CD14-positive monocyte (primary cell): ENCODE data around the gene PRPF19. TPM values are rescaled to one million over a fixed set of nuclear protein-coding genes. Genes with fewer than 3 reads are reported as not detected.

ENCODE experiments used
- DNase-seq, 3 donors: peaks; one replicate each; pipeline ENCODE4 v3.0.0-alpha.2; 2011 to 2022
- H2AFZ ChIP-seq: 2 replicates; pipeline ENCODE4 v1.6.0; 2012; ENCODE audit warnings: mild to moderate bottlenecking, low read depth, low read length, inconsistent platforms; ENCODE audit not compliant: insufficient read depth, poor library complexity, severe bottlenecking
- H3K27ac ChIP-seq, 2 donors: 1 replicate in 1 of 2; 2 replicates in 1 of 2; pipeline ENCODE4 v1.5.1; 2012 to 2013; ENCODE audit warnings: low read length in 2 of 2, control low read depth in 1 of 2, inconsistent platforms in 1 of 2, low read depth in 1 of 2, mild to moderate bottlenecking in 1 of 2
- H3K27me3 ChIP-seq, 2 donors: one replicate each; pipeline versions ENCODE4 v1.6.0 to v1.6.1; 2011 to 2013; ENCODE audit warnings: low read length in 2 of 2; ENCODE audit not compliant: control insufficient read depth in 2 of 2, insufficient read depth in 2 of 2
- H3K36me3 ChIP-seq, 2 donors: replicated peaks in 1 of 2; 1 replicate in 1 of 2; 2 replicates in 1 of 2; pipeline versions ENCODE4 v1.5.1 to v1.6.1; 2012 to 2013; ENCODE audit warnings: low read length in 2 of 2, control low read depth in 1 of 2, inconsistent platforms in 1 of 2, mild to moderate bottlenecking in 1 of 2; ENCODE audit not compliant: insufficient read depth in 2 of 2, control insufficient read depth in 1 of 2
- H3K4me1 ChIP-seq, 2 donors: 1 replicate in 1 of 2; 2 replicates in 1 of 2; pipeline versions ENCODE4 v1.5.1 to v1.6.1; 2012 to 2013; ENCODE audit warnings: low read length in 2 of 2, control low read depth in 1 of 2, inconsistent platforms in 1 of 2, mild to moderate bottlenecking in 1 of 2, moderate library complexity in 1 of 2; ENCODE audit not compliant: insufficient read depth in 2 of 2, control insufficient read depth in 1 of 2
- H3K4me2 ChIP-seq: replicated peaks from 2 replicates; pipeline ENCODE3; 2012; ENCODE audit warnings: low read length, moderate library complexity, mild to moderate bottlenecking; ENCODE audit not compliant: poor library complexity, severe bottlenecking; ENCODE audit errors: extremely low read depth
- H3K4me3 ChIP-seq, 3 experiments: fragments of 200-600 bp in 1 of 3; sonication (generic) in 1 of 3; replicated peaks in 1 of 3; 1 replicate in 2 of 3; 2 replicates in 1 of 3; pipeline ENCODE4 v1.5.1; 2011 to 2013; ENCODE audit warnings: low read length in 3 of 3, mild to moderate bottlenecking in 3 of 3, control low read depth in 2 of 3, low read depth in 2 of 3, inconsistent platforms in 1 of 3, moderate library complexity in 1 of 3
- H3K79me2 ChIP-seq: 2 replicates; pipeline ENCODE4 v1.6.0; 2012; ENCODE audit warnings: mild to moderate bottlenecking, control low read depth, inconsistent platforms, low read length, moderate library complexity; ENCODE audit not compliant: insufficient read depth
- H3K9ac ChIP-seq: 2 replicates; pipeline ENCODE4 v1.6.0; 2017; ENCODE audit warnings: low read length, mild to moderate bottlenecking; ENCODE audit not compliant: insufficient read depth, poor library complexity, severe bottlenecking
- H3K9me3 ChIP-seq, 2 donors: replicated peaks in 1 of 2; 1 replicate in 1 of 2; 2 replicates in 1 of 2; pipeline versions ENCODE4 v1.5.1 to v1.6.1; 2012 to 2013; ENCODE audit warnings: low read length in 2 of 2, control low read depth in 1 of 2; ENCODE audit not compliant: control insufficient read depth in 1 of 2, insufficient read depth in 1 of 2
- H4K20me1 ChIP-seq: 2 replicates; pipeline ENCODE4 v1.6.0; 2012; ENCODE audit warnings: mild to moderate bottlenecking, low read length, control low read depth, moderate library complexity; ENCODE audit not compliant: insufficient read depth
- H3K27ac Mint-ChIP-seq, 7 donors: one replicate each; pipeline ENCODE4 v1.8.0; 2020; ENCODE audit warnings: mild to moderate bottlenecking in 7 of 7, mixed read lengths in 7 of 7, moderate library complexity in 6 of 7, inconsistent platforms in 2 of 7
- H3K27me3 Mint-ChIP-seq, 3 donors: one replicate each; pipeline ENCODE4 v1.8.0; 2021 to 2022; ENCODE audit warnings: low read depth in 3 of 3, mild to moderate bottlenecking in 3 of 3, mixed read lengths in 3 of 3, moderate library complexity in 3 of 3, inconsistent platforms in 1 of 3
- H3K36me3 Mint-ChIP-seq, 2 donors: one replicate each; pipeline ENCODE4 v1.8.0; 2020; ENCODE audit warnings: mixed read lengths in 2 of 2, inconsistent platforms in 1 of 2, mild to moderate bottlenecking in 1 of 2
- H3K4me1 Mint-ChIP-seq: one replicate; pipeline ENCODE4 v1.8.0; 2020; ENCODE audit warnings: mild to moderate bottlenecking, mixed read lengths
- H3K4me3 Mint-ChIP-seq, 2 donors: one replicate each; pipeline ENCODE4 v1.8.0; 2020; ENCODE audit warnings: mild to moderate bottlenecking in 2 of 2, mixed read lengths in 2 of 2, moderate library complexity in 1 of 2
- H3K9me3 Mint-ChIP-seq, 7 donors: one replicate each; pipeline ENCODE4 v1.8.0; 2020 to 2022; ENCODE audit warnings: mixed read lengths in 7 of 7, mild to moderate bottlenecking in 6 of 7, moderate library complexity in 6 of 7, inconsistent platforms in 2 of 7
- WGBS: methylation state at CpG from one replicate; pipeline ENCODE4 v1.1.5; 2013; ENCODE audit warnings: missing lambda C conversion rate; ENCODE audit not compliant: insufficient coverage; 5-methylcytosine and 5-hydroxymethylcytosine counted together
- intact Hi-C, 2 donors: fragments of 100-400 bp; cut with micrococcal nuclease; formaldehyde crosslinking; loops; one replicate each; pipeline versions ENCODE4 v1.15.0 to v1.15.1; 2023
- polyA plus RNA-seq, 3 donors: library from polyadenylated mRNA; depleted of rRNA in 1 of 3; unstranded in 2 of 3; stranded (reverse) in 1 of 3; fragments of 300-500 nt in 2 of 3; fragments of >200 nt in 1 of 3; fragmentation: Illumina TruSeq in 2 of 3; gene quantifications; 1 replicate in 2 of 3; 2 replicates in 1 of 3; pipeline ENCODE4 v1.2.3, GENCODE V29; 2012 to 2021
- TF ChIP-seq, protein P1 (sequence below): fragments of 200-600 bp; IDR thresholded peaks from one replicate; pipeline ENCODE4 v1.8.0; 2022; ENCODE audit warnings: antibody characterized with exemption, mild to moderate bottlenecking

Gene PRPF19
- polyA plus RNA-seq, 3 donors, result 7.8 to 33.2 (median 12.2) TPM

- Histone ChIP-seq H2AFZ (no peak overlapping the region), H3K36me3 (peaks cover 5 to 9% of the 10 kb centered on the region in 2 donors), H3K79me2 (no peaks in the 10 kb centered on the region), H3K27ac (no peak overlapping the region), H3K27me3 (peaks cover 0 to 16% of the 10 kb centered on the region in 2 donors), H3K9ac (no peak overlapping the region), H3K4me2 (no peak overlapping the region), H3K4me3 (no peak overlapping the region), H3K4me1 (no peaks in the 10 kb centered on the region), H3K9me3 (no peaks in the 10 kb centered on the region), H4K20me1 (peaks cover 30% of the 10 kb centered on the region)
- Mint-ChIP-seq H3K4me1 (peaks cover 5% of the 10 kb centered on the region), H3K4me3 (peak overlapping the region in 1 of 2 donors; percentile 28), H3K27ac (no peak overlapping the region), H3K36me3 (peaks cover 4 to 8% of the 10 kb centered on the region in 2 donors), H3K9me3 (peaks cover 0 to 2% (median 0%) of the 10 kb centered on the region in 7 donors), H3K27me3 (peaks cover 28 to 38% (median 37%) of the 10 kb centered on the region in 3 donors)
- 86% methylated on average over 7 of the region's 9 CpGs for WGBS
- no peak for DNase-seq
- intact Hi-C loops, result no loop called here
- TF ChIP-seq, protein P1, sequence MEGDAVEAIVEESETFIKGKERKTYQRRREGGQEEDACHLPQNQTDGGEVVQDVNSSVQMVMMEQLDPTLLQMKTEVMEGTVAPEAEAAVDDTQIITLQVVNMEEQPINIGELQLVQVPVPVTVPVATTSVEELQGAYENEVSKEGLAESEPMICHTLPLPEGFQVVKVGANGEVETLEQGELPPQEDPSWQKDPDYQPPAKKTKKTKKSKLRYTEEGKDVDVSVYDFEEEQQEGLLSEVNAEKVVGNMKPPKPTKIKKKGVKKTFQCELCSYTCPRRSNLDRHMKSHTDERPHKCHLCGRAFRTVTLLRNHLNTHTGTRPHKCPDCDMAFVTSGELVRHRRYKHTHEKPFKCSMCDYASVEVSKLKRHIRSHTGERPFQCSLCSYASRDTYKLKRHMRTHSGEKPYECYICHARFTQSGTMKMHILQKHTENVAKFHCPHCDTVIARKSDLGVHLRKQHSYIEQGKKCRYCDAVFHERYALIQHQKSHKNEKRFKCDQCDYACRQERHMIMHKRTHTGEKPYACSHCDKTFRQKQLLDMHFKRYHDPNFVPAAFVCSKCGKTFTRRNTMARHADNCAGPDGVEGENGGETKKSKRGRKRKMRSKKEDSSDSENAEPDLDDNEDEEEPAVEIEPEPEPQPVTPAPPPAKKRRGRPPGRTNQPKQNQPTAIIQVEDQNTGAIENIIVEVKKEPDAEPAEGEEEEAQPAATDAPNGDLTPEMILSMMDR, result no peak
Measured at GRCh38 chr11:60931917-60932316, 25.5 kb upstream of the PRPF19 start.

DNA sequence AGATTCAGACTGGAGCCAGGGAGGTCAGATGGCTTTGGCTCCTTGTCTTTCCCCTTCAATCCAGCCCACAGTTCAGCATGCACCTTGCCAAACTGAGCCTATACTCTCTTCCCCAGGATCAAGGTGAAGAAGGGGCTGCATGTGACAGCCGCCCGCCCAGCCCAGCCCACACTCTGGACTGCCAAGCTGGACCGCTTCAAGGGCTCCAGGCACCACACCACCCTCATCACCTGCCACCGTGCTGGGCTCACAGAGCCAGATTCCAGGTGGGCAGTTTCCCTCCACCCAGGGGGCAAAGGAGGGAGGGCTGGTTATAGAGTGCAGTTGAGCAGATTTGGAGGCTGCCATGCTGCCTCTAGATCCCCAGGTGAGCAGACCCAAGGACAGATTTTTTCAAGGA is 24.0 kb upstream of the PRPF19 start:
- Histone ChIP-seq H3K9ac (no peak overlapping the region), H3K36me3 (no peaks in the 10 kb centered on the region), H3K4me1 (peaks cover under 1% of the 10 kb centered on the region in 2 donors), H3K79me2 (no peaks in the 10 kb centered on the region), H4K20me1 (peaks cover 15% of the 10 kb centered on the region), H2AFZ (no peak overlapping the region), H3K27me3 (peaks cover 10 to 32% of the 10 kb centered on the region in 2 donors), H3K4me2 (no peak overlapping the region), H3K4me3 (no peak overlapping the region), H3K9me3 (peaks cover 0 to 3% of the 10 kb centered on the region in 2 donors), H3K27ac (no peak overlapping the region)
- peaks cover 2% of the 10 kb centered on the region for H3K4me1 Mint-ChIP-seq
- no peak overlapping the region for H3K27ac Mint-ChIP-seq
- no peaks in the 10 kb centered on the region for H3K36me3 Mint-ChIP-seq
- intact Hi-C loops, result no loop called here
- no CpG with 5 or more reads among the region's 4 CpGs for WGBS
- no peak for DNase-seq
- H3K27me3 Mint-ChIP-seq, result peaks cover 43 to 53% (median 53%) of the 10 kb centered on the region in 3 donors
- TF ChIP-seq, protein P1, result no peak
- peak overlapping the region in 1 of 2 donors; percentile 40 for H3K4me3 Mint-ChIP-seq
- peaks cover 0 to 5% (median 0%) of the 10 kb centered on the region in 7 donors for H3K9me3 Mint-ChIP-seq
